AG04450 (cell line): ENCODE data around the gene AZU1. TPM values are rescaled to one million over a fixed set of nuclear protein-coding genes. Genes with fewer than 3 reads are reported as not detected.

Experiments used
- CTCF ChIA-PET: fragments of 300-600, 350-600 bp; formaldehyde crosslinking; extraction: SDS; loops from one replicate; lab custom pipeline; 2022; ENCODE audit warnings: antibody characterized with exemption, inconsistent platforms; lab: Charles Lee
- POLR2A ChIA-PET: fragments of 350-600 bp; formaldehyde crosslinking; extraction: SDS; loops from one replicate; lab custom pipeline; 2021; ENCODE audit warnings: antibody characterized with exemption, inconsistent platforms; lab: Yijun Ruan, JAX
- DNase-seq: peaks from one replicate; pipeline ENCODE4 v3.0.0-alpha.2; 2011; ENCODE audit warnings: low read depth, low spot score
- H3K27ac ChIP-seq: one replicate; pipeline ENCODE4 v1.5.1; 2012; ENCODE audit warnings: low read depth, low read length, control low read depth
- H3K27me3 ChIP-seq: one replicate; pipeline ENCODE4 v1.6.0; 2012; ENCODE audit warnings: low read length; ENCODE audit not compliant: control insufficient read depth, insufficient read depth
- H3K4me3 ChIP-seq: 2 replicates; pipeline ENCODE4 v1.5.1; 2011; ENCODE audit warnings: mild to moderate bottlenecking, low read depth, low read length, control low read depth
- H3K9me3 ChIP-seq: 2 replicates; pipeline ENCODE4 v1.5.1; 2012; ENCODE audit warnings: low read length; ENCODE audit not compliant: control insufficient read depth, insufficient read depth
- polyA plus RNA-seq: library from polyadenylated mRNA; depleted of rRNA; stranded (reverse); fragments of >200 nt; gene quantifications from 2 replicates; pipeline ENCODE4 v1.2.3, GENCODE V29; 2011
- TF ChIP-seq, protein P1 (sequence below): IDR thresholded peaks from 2 replicates; pipeline ENCODE4 v1.5.1; 2011; ENCODE audit warnings: low read depth, low read length, control low read depth, inconsistent platforms

Gene AZU1
- polyA plus RNA-seq, 1 experiment, result 0.04 TPM

DNA sequence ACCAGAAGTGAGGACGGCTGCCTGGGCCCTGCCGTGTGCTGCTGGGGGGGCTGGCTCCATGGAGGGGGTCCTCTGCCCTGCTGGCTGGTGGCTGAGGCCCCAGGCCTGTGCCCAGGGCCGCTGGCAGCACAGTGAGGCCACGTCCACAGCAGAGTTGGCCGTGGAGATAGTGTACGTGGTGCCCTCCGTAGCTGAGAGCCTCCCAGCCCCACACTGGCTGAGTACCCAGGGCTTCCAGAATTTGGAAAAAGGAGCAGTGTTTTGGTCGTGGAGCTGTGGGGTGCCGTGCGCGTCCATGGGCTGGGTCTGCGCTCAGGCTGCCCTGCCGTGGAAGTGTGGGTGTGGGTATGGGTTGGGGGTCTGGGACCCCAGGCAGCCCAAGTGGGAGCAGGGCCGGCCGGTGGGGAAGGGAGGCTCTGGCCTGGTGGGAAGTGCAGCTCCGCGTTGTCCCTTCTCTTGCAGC, 24.5 kb upstream of the AZU1 start:
- ChIA-PET POLR2A (interaction anchor here (1.3 to 1.4 kb wide), 2 partner anchors 46 to 57 kb away, joined by 4 to 5 read pairs; partner anchors contain the start of gene CFD), CTCF (interaction anchor here (0.6 kb wide), 1 partner anchor 24 kb away, joined by 3 read pairs; no protein-coding TSS in a partner anchor)
- Histone ChIP-seq H3K27ac (no peak overlapping the region), H3K27me3 (no peaks in the 10 kb centered on the region), H3K4me3 (no peak overlapping the region), H3K9me3 (no peaks in the 10 kb centered on the region; the same call in 1 of the 2 replicates)
- no peak for DNase-seq
- TF ChIP-seq, protein P1, sequence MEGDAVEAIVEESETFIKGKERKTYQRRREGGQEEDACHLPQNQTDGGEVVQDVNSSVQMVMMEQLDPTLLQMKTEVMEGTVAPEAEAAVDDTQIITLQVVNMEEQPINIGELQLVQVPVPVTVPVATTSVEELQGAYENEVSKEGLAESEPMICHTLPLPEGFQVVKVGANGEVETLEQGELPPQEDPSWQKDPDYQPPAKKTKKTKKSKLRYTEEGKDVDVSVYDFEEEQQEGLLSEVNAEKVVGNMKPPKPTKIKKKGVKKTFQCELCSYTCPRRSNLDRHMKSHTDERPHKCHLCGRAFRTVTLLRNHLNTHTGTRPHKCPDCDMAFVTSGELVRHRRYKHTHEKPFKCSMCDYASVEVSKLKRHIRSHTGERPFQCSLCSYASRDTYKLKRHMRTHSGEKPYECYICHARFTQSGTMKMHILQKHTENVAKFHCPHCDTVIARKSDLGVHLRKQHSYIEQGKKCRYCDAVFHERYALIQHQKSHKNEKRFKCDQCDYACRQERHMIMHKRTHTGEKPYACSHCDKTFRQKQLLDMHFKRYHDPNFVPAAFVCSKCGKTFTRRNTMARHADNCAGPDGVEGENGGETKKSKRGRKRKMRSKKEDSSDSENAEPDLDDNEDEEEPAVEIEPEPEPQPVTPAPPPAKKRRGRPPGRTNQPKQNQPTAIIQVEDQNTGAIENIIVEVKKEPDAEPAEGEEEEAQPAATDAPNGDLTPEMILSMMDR, result no peak

DNA sequence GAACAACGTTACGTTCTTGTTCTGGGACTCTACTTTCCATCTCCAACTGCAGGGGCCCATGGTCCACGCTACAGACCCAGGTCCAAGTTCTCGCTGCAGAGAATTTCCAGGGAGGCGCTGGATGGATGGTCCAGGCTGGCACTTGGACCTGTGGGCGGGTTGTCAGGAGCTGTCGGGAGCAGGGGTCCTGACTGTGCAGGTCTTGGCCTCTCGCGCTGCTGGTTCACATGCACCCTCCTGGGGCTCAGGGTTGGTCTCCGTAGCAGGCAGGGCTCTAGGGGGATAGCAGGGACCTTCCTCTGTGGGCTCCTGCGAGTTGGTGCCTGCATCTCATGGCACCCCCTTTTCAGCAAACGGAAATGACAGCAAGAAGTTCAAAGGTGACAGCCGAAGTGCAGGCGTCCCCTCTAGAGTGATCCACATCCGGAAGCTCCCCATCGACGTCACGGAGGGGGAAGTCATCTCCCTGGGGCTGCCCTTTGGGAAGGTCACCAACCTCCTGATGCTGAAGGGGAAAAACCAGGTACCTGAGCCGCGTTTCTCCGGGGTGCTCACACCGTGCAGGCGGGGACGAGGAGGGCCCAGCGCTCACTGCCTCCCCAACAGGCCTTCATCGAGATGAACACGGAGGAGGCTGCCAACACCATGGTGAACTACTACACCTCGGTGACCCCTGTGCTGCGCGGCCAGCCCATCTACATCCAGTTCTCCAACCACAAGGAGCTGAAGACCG, 23.8 kb upstream of the AZU1 start:
- Histone ChIP-seq H3K4me3 (no peak overlapping the region), H3K27ac (no peak overlapping the region), H3K9me3 (no peaks in the 10 kb centered on the region; the same call in 1 of the 2 replicates), H3K27me3 (no peaks in the 10 kb centered on the region)
- ChIA-PET POLR2A (interaction anchor here (0.6 to 1.4 kb wide), 3 partner anchors 40 to 56 kb away, joined by 3 to 5 read pairs (median 4); partner anchors contain the start of gene CFD), CTCF (no interaction called here)
- TF ChIP-seq, protein P1, result no peak
- DNase-seq, result no peak

DNA sequence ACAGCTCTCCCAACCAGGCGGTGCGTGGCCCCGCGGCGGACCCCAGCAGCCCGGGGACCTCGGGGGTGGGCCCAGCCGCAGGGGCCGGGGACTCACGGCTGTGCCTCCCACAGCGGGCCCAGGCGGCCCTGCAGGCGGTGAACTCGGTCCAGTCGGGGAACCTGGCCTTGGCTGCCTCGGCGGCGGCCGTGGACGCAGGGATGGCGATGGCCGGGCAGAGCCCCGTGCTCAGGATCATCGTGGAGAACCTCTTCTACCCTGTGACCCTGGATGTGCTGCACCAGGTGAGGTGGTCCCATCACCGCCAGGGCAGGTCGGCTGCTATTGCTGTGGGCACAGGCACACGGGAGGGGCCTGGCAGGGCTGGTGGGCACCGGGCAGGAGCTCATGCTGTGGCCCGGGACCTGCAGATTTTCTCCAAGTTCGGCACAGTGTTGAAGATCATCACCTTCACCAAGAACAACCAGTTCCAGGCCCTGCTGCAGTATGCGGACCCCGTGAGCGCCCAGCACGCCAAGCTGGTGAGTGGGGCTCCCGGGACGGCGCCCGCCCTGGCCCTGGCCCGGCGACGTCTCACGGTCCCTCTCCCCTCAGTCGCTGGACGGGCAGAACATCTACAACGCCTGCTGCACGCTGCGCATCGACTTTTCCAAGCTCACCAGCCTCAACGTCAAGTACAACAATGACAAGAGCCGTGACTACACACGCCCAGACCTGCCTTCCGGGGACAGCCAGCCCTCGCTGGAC, 23.0 kb upstream of the AZU1 start:
- TF ChIP-seq, protein P1, result no peak
- H3K4me3 ChIP-seq, result no peak overlapping the region
- H3K27ac ChIP-seq, result no peak overlapping the region
- no peaks in the 10 kb centered on the region for H3K27me3 ChIP-seq
- DNase-seq, result no peak
- H3K9me3 ChIP-seq, result no peaks in the 10 kb centered on the region; the same call in 1 of the 2 replicates
- CTCF ChIA-PET, result no interaction called here
- POLR2A ChIA-PET, result interaction anchor here (0.6 to 1.3 kb wide), 2 partner anchors 40 to 55 kb away, joined by 3 to 4 read pairs; partner anchors contain the start of gene CFD

DNA sequence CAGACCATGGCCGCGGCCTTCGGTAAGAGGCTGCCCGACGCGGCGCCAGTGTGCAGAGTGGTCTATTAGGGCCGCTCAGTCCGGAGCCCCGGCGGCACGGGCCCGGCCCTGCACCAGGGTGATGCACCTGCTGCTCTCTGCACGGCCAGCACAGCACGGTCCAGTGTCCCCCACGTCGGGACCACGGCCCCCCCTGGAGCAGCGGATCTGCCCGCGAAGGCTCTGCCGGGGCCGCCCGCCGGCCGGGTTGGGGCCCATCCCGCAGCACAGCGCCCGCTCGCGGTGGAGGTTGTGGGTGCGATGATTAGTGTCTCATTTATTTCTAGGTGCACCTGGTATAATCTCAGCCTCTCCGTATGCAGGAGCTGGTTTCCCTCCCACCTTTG, 22.5 kb upstream of the AZU1 start:
- ChIA-PET POLR2A (no interaction called here), CTCF (no interaction called here)
- no peak overlapping the region for H3K4me3 ChIP-seq
- DNase-seq, result no peak
- H3K9me3 ChIP-seq, result no peaks in the 10 kb centered on the region; the same call in 1 of the 2 replicates
- no peak overlapping the region for H3K27ac ChIP-seq
- TF ChIP-seq, protein P1, result no peak
- H3K27me3 ChIP-seq, result no peaks in the 10 kb centered on the region
